ENCODE results near the gene LIPA.
"Not testable (repeated sequence)": the region's sequence is repeated elsewhere in the genome, so short reads cannot be mapped to it uniquely, and the experiment has no call there.

The LIPA gene

DNA sequence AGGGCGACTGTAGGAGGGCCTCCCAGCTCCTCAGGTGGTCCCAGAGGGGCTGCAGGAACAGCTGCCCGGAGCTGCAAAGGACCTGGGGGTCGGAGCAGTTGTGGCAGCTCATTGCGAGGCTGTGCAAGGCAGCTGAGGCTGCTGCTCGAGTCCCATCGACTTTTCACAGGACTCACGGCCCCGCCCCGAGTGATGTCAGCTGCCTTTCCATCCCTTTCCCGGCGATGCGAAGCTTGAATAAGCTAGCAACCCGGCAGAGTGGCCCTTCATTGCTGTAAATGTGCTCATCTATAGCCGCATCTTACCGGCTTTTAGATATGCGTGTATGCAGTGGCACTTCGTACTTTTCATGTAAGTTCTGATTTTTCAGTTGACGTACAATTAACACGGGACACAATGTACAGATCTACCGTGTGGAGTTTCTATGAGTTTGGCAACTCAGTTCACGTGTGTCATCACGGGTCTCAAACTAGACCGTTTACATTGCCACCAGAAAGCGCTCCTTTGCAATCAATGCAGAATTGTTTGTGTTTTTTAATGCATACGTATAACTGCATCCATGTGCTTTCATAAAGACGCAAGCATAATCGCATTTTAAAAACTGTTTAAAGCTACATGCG, 44.3 kb downstream of the LIPA start, which contains the start of gene CH25H:
Gene CH25H (minus strand): TSS at position 137 of the 620 bp plus-strand sequence. CDS start 25 bp downstream, at position 112.
- peak; percentile 54 to 72 for DNase-seq

DNA sequence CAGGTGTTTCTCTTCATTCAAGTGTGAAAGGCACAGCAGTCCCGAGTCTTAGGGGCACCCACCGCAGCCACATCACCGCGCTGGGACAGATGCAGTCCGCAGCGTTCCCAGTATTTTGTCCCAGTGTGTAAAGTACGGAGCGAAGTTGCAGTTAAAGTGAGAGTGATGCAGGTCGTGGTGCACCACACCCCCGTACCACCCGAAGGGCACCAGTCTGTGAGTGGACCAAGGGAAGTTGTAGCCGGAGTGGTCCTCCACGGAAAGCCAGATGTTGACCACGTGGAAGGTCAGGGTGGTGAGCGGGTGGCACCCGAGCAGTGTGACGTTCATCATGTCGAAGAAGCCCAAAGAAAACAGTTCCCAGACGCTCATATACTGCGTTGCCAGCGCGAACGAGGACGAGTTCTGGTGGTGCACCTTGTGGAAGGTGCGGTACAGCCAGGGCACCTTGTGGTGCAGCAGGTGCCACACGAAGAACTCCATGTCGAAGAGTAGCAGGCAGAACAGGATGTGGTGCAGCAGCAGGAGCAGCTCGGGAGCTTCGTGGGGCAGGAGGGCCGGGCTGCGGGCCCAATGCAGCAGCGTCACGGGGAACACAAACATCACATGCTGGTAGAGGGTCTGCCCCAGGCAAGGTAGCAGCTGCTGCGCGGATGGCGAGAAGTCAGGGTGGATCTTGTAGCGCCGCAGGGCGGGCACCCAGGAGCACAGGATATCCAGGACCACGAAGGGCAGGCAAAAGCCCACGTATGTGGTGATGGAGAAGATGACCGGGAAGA, 45.0 kb downstream of the LIPA start:
- peak in 1 of 2 experiments; percentile 51 for DNase-seq

DNA sequence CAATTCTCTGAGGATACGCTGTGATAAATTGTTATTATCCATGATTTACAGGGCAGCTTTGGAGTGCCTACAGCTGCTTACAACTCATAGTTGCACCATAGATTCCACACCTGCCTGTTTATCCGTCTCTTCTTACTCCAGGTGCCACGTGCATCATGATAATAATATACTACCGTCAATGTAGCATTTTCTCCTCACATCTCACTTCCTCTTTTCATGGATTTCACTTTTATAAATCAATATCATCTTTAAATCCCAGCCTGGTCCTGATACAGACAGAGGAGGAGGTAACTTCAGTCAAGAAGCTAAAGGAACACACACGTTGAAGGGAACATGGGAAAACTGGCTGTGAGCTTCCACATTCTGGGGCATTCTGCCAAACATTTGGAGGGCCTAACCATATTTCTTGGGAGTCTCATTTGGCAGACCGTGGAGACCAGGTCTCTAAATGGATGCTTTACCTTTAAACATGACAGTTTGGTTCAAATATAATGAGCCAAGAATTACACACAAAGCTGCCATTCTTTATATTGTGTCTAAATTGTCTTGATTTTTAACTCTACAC, 46.9 kb downstream of the LIPA start:
- DNase-seq, result no peak

DNA sequence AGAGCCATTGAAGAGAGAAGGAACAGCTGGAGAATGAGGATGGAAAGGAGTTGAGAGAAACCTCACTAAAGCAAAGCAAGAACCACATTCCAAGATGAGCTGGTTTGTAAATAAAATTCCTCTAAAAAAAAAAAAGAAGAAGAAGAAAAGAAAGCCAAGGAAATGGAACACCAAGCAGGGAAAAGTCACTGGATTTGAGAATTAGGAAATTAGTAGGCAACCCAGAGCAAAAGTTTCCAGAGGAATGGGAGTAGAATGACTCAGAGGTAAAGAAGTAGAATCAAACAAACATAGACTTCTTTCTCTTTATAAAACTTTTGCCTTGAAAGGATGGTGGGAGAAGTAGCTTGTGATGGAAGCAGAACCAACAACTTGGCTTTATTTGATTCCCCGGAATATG, 48.3 kb downstream of the LIPA start:
- no peak for DNase-seq

DNA sequence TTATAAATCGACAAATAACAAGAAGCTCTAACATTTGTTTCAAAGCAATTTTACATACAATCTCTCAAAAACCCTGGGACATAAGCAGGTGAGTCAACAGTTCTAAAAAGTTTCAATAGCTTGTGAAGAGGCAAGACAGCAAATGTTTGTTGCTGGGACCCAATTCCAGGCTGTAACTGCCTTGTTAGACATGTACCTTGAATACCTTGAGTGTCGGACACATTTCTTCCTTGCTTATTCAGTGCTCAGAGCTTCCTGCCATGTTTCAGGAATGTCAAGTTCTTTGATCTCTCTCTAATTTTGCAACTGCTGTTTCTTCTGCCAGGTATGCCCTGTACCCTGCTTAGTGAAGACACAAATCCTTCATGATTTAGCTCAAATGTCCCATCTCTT, 49.5 kb downstream of the LIPA start:
- DNase-seq, result no peak

DNA sequence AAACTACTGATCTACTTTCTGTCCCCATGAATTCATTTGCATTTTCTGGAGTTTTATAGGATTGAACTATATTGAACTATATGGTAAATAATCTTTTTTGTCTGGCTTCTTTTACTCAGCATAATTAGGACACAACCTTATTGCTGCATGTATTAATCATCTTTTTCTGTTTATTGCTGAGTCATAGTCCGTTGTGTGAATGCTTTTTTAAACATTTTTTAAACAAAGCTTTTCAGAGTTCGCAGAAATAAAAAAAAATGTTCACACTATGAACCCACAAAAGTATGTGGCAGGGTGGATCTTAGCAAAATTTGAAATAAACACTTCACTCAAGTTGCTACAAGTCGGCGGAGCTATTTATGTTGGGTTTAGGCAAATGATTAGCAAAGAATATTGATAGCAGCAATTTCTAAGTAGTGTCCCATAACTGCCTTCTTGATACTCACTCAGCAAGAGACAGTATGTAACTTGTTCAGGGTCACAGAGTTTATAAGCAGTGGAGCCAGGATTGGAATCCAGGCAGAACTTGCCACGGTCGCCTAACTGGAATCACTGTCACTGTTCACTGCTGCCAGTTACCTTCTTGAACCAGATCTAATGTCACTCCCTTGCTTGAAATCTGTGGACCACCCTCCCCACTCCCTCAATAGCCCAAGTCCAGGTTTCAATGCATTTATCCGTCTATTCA, 50.1 kb downstream of the LIPA start:
- DNase-seq, result no peak

DNA sequence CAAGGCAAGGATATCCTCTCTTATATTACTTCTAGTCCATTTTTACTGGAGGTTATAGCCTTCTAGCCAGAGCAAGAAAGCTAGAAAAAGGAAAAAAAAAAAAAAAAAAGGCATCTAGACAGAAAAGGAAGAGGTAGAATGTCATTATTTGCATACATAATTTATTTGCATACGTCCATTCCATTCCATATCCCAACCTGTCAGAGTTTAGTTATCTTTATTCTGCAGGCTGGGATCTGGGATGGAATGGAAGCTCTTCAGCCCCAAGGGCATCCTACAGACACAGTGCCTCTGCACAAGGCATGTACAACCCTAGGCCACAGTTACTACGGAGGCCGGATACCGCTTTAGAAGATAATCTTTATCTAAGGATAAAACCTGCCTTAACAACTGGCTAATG, 54.1 kb downstream of the LIPA start:
- DNase-seq, result peak; percentile 70 to 74

DNA sequence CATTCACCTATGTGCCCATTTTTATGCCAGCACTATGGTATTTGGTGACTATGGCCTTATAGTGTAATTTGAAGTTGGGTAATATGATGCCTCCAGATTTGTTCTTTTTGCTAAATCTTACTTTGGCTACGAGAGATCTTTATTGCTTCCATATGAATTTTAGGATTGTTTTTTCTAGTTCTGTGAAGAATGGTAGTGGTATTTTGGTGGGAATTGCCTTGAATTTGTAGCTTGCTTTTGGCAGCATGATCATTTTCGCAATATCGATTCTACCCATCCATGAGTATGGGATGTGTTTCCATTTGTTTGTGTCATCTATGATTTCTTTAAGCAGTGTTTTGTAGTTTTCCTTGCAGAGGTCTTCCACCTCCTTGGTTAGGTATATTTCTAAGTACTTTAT, 60.3 kb downstream of the LIPA start:
- DNase-seq, result not testable (repeated sequence)

DNA sequence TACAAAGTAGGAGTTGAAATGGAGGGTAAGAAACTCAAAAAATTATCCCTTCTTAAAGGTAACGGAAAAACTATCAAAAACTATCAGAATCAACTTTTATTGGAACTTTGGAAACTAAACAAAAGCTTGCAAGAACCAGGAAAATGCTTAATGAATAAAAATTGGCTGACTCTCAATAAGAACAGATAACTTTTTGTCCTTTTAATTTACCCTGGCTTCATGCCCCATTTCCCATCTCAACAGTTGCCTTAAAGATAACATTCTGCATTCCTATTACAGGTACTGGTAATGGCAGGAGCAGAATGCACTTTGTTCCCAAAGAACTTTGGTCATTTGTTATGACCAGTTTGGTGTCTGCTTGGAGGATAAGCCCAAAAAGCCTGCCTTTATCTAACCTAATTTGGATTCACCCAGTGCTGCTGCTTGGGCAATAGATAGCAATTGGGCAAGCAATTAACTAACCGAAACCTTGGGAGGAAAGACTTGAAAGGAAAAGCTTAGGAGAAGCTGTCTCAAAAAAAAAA, 62.3 kb downstream of the LIPA start:
- DNase-seq, result no peak

DNA sequence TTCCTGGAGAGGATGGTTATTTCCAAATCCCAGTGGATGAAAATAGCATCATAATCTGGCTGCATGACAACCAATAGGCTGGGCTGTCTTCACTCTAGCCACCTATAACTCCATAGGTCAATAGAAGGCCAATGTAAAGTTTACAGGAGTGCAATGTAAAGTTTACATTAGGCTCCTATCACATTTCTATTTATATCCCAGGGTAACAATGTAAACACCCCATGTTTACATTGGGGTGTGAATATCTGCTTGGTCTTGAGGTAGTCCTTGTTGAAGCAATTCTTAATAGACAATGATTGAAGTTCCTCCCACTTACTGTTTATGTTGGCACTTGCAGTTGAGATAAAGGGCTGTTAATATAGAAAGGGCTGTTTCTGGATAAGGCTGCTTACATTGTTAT, 65.9 kb downstream of the LIPA start:
- DNase-seq, result no peak

DNA sequence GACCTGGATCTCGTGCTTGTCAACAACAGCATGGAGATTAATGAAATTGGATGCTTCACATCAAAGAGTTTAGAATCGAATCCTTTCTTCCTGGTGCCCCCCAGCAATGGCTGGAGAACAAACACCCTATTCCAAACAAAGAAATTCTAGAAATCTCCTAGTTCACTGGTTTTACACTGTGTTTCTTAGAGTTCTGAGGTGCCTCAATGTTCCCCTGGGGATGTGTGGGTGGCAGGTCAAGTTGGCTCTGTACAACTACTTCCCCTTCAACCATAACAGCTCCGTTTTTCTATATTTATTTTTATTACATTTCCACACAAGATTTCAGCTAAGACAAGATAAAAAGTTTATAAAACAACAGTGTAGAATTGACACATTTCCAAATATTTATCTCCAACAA, 66.9 kb downstream of the LIPA start:
- DNase-seq, result no peak

DNA sequence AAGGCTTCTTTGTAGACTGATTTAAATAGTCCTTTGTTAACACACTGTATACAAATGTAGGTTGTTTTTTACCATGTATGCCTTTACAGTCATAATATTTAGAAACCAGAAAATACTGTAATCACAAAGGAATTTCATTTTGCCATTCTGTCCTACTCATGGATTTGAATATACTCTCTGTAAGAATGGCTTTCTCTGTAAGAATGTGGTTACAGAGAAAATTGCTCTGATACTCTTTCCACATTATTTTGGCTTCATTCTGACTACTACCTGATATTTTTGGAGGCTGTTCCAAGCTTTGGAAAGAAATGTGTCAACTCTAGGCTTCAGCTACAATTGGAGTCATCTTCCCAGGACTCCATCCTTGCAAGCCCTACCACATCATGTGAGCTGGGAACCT, 68.0 kb downstream of the LIPA start:
- DNase-seq, result no peak

DNA sequence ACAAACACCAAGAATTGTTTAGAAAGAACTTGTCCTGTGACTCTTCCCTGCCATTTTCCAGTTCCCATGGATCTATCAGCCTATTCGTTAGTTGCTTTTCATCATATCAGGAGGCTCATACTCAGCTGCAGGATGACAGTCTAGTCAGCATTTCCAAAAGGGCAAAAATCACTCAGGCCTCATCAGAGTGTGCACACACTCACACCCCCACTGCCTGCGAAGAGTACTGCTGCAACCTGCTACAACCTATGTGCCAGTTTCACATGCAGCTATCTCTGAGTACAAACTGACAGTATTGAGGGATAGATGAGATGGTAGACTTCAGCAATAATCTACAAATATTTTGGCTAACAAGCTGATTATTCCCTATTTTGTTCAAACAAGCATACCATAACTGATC, 68.7 kb downstream of the LIPA start:
- DNase-seq, result no peak

DNA sequence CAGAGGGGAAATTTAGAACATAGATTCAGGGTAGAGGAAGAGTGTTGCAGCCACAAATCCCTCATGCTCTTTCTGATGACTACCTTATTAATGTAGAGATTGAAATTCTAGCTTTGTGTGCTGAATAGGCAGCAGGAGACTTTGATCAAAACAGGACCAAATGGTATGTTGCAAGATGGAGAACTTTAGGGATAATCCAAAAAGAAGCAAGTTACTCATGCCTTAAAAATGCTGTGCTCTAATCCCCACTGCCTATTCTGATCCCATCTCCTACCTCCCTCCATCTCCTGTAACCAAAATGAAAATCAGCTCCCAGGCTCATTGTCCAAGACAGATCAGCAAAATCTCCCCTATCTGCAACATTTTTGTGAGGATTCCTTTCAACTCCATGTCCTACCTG, 75.8 kb downstream of the LIPA start:
- no peak for DNase-seq

DNA sequence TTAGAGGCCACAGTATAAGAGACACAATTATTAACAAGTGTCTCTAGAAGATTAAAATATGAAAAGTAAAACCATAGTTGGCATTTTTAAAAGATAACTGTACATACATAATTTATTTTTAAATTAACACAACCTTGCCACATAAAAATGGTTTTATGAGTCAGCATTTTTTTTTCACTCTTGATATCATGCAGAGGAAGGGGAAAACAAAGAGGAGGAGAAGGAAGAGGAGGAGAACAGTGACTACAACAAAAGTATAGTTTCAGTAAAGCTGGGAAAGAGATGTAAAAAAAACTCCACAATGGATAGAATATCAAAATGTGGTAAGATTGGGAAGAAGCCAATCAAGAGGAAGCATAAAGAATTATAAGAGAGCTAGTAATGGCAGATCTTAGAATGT, 78.5 kb downstream of the LIPA start:
- DNase-seq, result no peak

DNA sequence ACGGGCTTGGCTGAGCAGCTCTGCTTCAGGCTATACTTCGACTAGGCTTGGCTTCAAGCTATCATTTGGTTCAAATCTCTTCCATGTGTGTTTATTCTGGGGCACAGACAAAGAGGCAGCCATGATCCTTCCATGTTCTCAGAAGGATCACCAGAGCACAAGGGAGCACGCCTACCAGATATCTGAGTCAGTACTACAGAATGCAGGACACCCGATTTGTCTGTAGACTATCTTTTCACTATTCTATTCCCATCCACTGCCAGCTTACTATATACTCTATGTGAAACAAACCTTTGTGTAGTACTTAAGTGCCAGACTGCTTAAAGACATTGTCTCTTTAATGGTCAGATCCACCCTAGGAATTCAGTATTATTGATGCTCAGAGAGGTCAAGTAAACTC, 79.6 kb downstream of the LIPA start:
- no peak for DNase-seq

DNA sequence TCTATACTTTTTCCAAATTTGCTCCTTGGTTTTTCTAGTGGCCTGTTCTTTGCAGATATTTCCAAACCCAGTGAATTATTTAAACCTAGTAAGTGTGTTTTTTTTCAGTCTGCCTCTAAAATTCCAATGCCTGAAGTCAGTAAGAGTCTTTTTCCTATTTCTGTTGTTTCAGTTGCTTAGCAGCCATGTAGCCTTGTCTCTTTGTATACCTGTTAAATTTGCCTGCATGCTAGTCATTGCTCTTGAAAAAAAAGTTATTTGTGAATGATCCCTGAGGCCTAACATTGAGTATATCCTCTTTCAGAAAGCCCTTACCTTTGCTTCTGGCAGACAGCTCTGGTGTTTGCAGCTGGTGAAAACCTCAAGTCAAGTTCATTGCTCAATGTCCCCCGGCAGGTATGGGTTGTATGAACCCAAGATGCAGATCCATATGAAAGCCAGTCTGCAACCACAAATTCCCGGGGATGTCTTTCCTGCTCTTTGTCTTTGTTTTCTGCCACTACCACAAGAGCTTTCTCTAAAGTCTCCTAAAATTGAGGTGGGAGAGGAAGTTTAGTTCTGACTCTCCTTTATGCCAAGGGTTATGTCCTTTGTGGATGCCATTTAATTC, 80.2 kb downstream of the LIPA start:
- DNase-seq, result no peak

DNA sequence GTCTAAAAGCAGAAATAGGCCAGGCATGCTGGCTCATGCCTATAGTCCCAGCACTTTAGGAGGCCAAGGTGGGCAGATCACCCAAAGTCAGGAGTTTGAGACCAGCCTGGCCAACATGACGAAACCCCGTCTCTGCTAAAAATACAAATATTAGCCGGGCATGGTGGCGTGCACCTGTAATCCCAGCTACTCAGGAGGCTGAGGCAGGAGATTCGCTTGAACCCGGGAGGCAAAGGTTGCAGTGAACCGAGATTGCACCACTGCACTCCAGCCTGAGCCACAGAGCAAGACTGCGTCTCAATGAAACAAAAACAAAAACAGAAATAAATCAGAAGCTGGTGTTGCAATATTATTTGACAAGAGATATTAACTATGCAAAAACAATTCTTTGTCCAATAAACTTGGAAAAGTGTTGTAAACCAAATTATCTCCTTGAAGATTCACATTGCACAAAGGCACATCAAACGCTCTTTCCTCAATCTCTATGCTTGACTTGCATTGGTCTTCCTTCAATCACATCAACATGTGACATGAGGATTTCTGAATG, 83.1 kb downstream of the LIPA start:
- not testable (repeated sequence) for DNase-seq

DNA sequence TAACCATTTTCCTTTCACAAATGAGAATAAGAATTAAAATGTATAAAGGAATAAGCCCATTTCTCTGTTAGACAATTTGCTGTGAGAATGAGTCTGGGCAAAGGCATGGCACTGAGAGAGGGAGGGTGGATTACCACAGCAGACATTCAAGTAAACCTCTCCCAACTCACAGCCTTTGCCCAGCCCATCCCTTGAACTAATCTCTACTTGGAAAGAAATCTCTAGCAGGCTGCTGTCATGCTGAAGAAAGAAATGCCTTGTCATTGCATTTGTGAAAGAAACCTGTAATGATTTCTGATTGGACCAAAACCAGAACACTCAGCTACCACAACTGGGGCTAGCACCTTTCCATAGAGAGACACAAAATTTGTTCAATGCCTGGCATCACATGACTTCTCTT, 83.7 kb downstream of the LIPA start:
- DNase-seq, result no peak

DNA sequence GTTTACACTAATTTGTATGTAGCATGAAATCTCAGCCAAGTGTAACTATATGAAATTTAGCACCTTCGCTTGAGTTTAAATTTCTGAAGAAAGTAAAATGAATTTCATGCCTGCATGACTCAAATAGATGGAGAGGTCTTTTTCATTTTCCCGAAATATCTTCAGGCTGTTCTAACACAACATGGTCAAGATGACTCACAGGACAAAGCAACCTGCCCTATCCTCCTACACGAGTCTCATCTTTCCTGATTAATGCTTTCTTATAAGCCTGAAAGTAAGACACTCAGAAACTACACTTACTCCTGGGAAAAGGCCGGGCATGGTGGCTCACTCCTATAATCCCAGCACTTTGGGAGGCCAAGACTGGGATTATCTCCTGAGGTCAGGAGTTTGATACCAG, 85.7 kb downstream of the LIPA start:
- DNase-seq, result no peak

DNA sequence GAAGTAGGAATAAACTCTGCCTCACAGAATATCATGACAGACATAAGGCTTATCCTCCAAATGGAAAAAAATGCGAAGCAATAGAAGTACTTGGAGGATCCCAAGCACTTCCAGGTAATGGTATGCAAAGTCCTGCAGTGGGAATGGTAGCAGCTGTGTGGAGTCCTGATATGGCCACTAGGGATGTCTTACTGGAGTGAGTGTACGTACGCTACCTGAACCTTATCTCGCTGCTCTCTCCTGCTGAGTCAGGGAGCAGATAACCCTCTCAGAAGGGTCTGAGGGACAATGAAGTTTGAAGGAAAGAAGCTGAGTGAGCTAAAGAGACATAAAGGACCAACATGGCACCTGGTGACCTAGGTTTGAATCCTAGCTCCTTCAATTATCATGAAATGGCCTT, 86.7 kb downstream of the LIPA start:
- no peak for DNase-seq

DNA sequence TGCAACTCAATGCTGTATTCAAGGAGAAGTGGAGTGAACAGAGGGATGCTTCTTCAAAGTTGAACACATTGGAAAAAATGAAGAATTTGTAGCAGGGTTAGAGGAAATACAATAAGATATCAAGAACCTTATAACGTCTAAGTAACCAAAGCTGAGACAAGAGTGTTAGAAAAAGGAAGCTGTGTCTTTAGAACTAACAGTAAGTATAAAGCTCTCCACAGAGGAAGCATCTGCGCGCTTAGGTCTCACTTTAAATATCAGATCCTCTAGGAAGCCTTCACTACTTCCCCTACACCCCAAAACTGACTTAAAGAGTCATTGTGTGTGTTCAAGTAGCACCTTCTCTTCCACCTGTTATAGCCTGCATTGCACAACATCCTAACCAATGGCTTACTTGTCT, 87.5 kb downstream of the LIPA start:
- DNase-seq, result no peak

Measured in NCI-H526 (cell line).